GM19455 (cell line): ENCODE data around the gene TACR1.

ENCODE experiments used
- ATAC-seq: cut with Tn5 transposase; IDR thresholded peaks from one replicate; pipeline ENCODE4 v1.9.1; 2021; ENCODE audit not compliant: unreplicated experiment

Gene TACR1

GRCh38 chr2:75023666-75024455, 175.5 kb downstream of the TACR1 start:
- no peak for ATAC-seq

- no peak for ATAC-seq
These were observed 176.8 kb downstream of the TACR1 start for GRCh38 chr2:75022516-75022915.

- ATAC-seq, result no peak
These were observed 177.6 kb downstream of the TACR1 start for GRCh38 chr2:75021672-75022071.

- ATAC-seq, result no peak
These were observed 178.8 kb downstream of the TACR1 start for GRCh38 chr2:75020476-75020875.

GRCh38 chr2:75019790-75020189, 179.5 kb downstream of the TACR1 start:
- ATAC-seq, result no peak

GRCh38 chr2:75018162-75018561, 181.2 kb downstream of the TACR1 start:
- ATAC-seq, result no peak

- ATAC-seq, result no peak
These were observed 187.2 kb downstream of the TACR1 start for GRCh38 chr2:75012080-75012479.

- no peak for ATAC-seq
These were observed 188.7 kb downstream of the TACR1 start for GRCh38 chr2:75010571-75010970.

- ATAC-seq, result no peak
These were observed 191.5 kb downstream of the TACR1 start for GRCh38 chr2:75007819-75008218.

GRCh38 chr2:75007061-75007460, 192.3 kb downstream of the TACR1 start:
- ATAC-seq, result no peak

- no peak for ATAC-seq
These were observed 193.3 kb downstream of the TACR1 start for GRCh38 chr2:75006041-75006440.

GRCh38 chr2:75003773-75004172, 195.5 kb downstream of the TACR1 start:
- ATAC-seq, result no peak

- no peak for ATAC-seq
These were observed 196.0 kb downstream of the TACR1 start for GRCh38 chr2:75003276-75003675.

GRCh38 chr2:75002007-75002406, 197.3 kb downstream of the TACR1 start:
- no peak for ATAC-seq

GRCh38 chr2:74999468-74999867, 199.9 kb downstream of the TACR1 start:
- no peak for ATAC-seq
